ENCODE results near the gene MGME1.

The MGME1 gene

DNA sequence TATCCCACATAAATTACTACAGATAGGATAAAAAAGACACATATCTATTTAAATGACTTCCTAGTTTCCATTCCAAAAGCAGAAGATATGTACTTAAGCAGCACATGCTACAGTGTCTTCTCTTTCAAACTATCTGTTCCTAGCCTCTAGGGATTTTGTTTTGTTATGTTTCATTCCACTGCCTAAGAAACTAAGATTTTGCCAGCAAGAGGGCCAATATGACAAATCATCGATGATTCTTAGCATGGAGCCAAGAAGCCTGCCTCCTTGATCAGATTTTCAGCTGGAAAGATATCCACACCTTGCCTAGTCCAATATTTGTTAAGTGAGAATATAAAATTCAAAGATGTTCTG, 7.3 kb upstream of the MGME1 start:
- no peak for DNase-seq

GRCh38 chr20:17963114-17963897, 5.5 kb upstream of the MGME1 start:
- no peak for DNase-seq

- DNase-seq: no peak
Measured at GRCh38 chr20:17964073-17964472, 4.7 kb upstream of the MGME1 start.

DNA sequence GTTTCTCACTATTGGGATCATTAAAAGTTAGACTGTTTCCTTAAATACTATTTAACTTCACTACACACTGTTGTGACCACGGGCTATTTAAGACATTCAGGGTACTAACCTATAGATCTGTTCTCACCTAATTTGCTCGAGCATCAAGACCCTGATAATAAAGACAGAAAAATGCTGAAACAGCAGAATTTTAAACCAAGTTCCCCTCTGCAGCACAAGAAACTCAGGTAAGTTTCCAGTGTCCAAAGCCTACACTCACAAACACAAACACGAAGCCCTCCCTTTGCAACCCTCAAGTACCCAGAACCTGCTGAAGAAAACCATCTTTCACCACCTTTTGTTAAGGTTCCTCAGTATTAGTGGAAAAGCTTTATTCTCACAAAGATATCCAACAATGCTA, 4.2 kb upstream of the MGME1 start:
- no peak for DNase-seq

GRCh38 chr20:17965042-17965697, 3.6 kb upstream of the MGME1 start:
- no peak for DNase-seq

GRCh38 chr20:17966432-17967310, 2.1 kb upstream of the MGME1 start:
- DNase-seq: no peak

DNA sequence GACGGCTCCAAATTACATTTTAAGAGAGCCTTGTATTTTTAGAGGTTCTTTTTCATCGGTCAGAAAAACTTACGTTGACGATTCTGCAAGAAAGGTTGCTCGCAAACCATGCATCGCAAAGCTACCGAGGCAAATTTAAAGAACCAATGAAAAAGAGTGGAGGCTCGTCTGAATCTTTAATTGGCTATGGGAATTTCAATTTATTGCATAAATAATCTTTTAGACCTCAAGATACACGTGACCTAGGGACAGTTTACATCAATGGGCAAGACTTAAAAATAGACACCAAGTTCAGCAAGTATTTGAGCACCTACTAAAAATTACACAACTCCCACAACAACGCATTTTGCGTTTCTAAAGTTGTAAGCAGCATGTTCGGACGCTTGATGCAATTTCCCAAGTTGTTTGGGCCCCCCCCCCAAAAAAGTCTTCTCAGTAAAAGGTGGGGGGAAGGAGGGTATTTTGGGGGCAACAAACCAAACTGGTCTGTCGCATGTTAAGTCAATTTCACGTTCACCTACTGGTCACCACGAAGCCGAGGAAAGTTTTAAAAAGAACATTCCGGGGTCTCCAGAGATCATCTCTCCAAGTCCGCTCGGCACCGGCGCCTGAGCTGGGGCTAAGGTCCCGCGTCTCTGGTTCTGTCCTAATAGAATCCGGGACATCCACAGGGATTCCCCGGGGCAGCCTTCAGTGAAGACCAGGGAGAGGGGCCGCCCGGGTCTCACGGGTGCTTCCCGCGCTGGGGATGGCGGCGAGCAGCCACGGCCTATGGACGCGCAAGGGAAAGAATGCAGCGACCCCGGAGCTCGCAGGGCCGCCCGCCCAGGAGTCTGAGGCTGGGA, 1.1 kb upstream of the MGME1 start:
- DNase-seq: peak; percentile 24

DNA sequence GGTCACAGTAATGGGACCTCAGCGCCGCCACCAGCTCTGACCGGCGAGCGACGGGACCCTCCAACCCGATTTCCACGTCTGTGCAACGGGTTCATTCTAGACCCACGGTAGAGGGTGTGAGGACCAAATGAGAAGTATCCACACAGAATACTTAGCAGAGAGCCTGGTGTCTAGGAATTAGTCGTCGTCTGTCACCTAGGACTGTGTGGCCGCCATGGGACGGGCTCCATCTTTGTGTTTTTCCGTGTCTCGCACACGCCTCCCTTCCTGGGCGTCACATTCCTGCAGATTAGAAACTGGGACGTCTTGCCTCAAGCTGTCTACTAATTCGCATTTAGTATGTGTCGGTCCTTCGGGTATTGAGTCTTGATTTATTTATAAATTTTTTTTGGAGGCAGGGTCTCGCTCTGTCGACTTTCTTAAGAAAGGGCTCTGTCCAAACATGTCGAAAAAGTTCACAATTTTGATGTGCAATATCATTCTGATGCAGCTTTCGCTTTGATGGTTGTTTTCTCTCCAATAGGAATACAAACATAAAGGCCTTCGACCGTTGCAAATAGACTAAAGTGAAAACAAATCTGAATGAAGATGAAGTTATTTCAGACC, 563 bp downstream of the MGME1 start:
- DNase-seq: no peak

GRCh38 chr20:17969884-17970409, 1.1 kb downstream of the MGME1 start:
- DNase-seq: no peak

GRCh38 chr20:17971300-17972013, 2.6 kb downstream of the MGME1 start:
- DNase-seq: no peak

- no peak for DNase-seq
Measured at GRCh38 chr20:17972121-17972520, 3.3 kb downstream of the MGME1 start.

DNA sequence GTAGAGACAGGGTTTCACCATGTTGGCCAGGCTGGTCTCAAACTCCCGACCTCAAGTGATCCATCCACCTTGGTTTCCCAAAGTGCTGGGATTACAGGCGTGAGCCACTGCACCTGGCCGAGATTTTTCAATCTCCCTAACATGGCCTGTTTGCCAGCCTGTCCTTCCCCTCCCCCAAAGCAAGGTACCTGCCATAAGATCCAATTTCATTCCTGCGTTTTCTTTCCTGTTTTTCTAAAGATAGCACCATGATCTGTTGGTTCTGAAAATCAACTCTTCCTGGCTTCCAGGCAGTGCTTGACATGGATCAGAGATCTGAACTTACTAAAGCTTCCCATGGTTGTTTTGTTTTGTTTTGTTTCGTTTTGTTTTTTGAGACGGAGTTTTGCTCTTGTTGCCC, 7.5 kb downstream of the MGME1 start:
- DNase-seq: no peak

DNA sequence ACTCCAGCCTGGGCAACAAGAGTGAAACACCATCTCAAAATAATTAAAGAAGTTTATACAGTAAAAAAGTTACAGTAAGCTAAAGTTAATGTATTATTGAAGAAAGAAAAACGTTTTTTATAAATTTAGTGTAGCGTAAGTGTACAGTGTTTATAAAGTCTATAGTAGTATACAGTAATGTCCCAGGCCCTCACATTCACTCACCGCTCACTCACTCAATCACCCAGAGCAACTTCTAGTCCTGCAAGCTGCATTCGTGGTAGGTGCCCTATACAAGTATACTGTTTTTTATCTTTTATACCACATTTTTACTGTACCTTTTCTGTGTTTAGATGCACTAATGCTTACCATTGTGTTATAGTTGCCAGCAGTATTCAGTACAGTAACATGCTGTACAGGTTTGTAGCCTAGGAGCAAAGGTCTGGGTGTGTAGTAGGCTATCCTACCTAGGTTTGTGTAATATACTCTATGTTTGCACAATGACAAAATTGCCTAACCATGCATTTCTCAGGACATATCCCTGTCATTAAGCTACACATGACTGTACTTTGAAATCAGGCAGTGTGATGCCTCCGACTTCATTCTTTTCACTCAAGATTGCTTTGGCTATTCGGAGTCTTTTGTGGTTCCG, 16.7 kb downstream of the MGME1 start:
- no peak for DNase-seq

DNA sequence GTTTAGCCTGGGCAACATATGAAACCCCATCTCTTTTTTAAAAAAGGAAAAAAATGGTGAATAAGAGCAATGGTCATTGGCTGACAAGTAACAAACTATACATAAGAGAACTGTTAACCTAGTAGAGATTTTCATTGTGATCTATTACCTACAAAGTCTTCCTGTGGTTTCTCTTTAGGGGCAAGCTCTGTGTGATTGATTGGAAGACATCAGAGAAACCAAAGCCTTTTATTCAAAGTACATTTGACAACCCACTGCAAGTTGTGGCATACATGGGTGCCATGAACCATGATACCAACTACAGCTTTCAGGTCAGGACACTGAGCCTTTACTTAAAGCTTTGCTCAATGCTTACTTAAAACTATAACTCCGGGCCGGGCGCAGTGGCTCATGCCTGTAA, 19.2 kb downstream of the MGME1 start:
- DNase-seq: no peak

DNA sequence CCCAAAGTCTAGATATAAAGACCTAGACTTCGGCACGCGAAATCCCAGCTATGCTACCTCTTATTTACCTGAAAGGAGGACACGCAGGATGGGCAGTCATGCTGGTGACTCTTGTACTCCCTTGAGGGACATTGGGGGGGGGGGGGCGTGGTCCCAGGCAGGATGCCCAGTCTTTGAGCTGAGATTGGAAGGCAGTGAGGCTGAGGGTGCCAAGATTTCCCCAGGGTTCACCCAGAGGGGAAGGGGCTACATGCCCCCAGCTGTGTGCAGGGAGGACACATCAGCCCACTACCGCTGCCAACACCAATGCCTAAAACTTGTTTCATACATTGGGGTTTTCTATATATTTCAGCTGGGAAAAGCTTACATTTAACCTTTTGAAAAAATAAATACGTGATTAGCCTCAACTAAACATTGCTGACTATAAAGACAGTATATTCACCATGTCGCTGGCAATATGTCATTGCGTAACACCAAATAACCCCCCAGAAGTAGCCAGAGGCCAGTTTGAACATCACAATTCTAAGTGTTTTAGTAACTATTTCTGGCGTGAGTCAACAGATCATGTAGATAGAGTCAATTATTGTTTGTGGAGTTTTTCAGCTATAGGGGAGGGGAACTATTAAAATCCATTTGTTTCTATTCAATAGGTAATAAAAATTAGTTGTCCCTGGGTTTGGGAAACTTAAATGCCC, 21.6 kb downstream of the MGME1 start:
- DNase-seq: no peak

DNA sequence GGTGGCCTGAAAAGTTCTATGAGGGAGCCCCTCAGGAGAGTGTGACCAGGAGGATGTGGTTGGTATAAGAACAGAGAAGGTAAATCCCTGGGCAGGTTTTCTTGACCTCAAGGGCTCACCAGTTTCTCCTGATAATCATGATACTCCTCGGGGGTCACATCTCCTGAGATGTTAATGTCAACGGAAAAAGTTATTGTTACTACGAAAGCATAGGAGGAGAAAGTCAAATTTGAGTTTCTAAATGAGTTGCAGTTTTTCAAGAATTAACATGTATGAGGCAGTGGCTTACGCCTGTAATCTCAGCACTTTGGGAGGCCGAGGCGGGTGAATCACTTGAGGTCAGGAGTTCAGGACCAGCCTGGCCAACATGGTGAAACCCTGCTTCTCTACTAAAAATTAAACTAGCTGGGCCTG, 23.4 kb downstream of the MGME1 start:
- DNase-seq: no peak

DNA sequence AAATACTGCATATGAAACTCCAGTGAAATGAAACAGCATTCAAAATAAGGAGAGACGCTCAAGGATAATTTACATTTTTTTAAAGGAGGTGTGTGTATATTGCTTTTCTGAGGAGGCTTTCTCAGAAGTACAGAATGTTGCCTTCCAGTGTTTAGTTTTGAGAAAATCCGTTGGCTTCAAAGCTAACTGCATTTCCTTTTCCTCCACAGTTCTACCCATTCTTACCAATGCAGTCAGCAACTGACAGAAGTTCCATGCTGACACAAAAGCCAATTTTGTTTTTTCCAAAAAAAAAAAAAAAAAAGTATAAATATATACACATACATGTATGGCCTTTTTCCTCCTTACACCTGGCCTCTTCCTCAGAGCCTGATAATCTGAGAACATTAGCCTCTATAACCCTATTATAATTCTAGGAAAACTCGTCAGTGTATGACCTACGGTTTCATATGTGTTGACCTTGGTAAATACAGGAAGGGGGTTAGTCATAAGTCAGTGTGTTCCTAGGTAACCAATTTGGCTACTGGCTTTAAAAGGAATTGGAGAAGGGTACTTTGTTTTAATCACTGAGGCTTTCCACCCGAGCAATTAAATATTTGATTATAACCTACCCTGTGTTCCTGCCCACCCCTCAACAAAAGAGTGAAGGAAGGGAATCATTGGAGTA, 24.2 kb downstream of the MGME1 start:
- DNase-seq: no peak

- no peak for DNase-seq
Measured at GRCh38 chr20:17993546-17993945, 24.7 kb downstream of the MGME1 start.

DNA sequence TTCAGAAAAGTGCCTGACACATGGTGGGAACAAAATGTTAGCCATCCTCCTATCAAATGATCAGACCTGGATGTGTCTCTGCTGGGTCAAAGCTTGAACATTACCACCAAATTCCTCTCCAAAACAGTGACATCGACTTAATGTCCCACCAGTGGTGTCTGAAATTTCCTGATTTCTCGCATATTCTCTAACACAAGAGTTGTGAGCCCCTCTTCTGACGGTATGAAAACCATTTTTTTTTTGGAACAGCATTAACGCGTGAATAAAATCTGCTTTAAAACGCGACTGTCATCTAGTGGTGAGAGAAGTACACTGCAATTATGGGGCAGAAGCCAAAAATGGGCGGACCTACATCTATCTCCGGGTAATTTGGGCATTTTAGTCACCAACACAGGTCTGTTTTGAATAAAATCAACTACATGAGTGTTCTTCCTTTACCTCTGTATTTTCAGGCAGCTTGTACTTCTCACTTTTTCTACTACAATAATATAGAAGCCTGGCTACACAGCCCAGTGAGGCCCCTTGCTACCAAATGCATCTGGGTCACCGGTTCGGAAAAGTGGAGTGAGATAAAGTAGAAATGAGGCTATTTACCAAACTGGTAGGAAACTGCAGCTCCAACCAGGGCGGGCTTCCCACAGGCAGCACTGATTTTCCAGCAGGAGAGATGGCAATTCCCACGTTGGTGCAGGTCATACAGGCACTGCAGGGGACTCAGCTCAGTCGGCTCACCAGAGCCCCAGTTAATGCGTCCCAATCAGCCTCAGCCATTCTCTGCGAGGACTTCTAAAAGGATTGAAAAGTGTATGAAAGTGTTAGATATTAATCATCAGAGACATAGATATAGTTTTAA, 27.4 kb downstream of the MGME1 start:
- peak; percentile 16 for DNase-seq
